GM18907 (cell line): ENCODE measurements around the gene SLC35E4.
"Not testable (repeated sequence)": the region's sequence is repeated elsewhere in the genome, so short reads cannot be mapped to it uniquely, and the experiment has no call there.

Experiments
- ATAC-seq: cut with Tn5 transposase; IDR thresholded peaks from one replicate; pipeline ENCODE4 v1.9.1; 2021; ENCODE audit warnings: mild to moderate bottlenecking, moderate library complexity; ENCODE audit not compliant: unreplicated experiment

SLC35E4 gene

GRCh38 chr22:30611197-30611596 is 24.4 kb upstream of the SLC35E4 start:
- no peak for ATAC-seq

- no peak for ATAC-seq
Observed at GRCh38 chr22:30612789-30613188, 22.8 kb upstream of the SLC35E4 start.

DNA sequence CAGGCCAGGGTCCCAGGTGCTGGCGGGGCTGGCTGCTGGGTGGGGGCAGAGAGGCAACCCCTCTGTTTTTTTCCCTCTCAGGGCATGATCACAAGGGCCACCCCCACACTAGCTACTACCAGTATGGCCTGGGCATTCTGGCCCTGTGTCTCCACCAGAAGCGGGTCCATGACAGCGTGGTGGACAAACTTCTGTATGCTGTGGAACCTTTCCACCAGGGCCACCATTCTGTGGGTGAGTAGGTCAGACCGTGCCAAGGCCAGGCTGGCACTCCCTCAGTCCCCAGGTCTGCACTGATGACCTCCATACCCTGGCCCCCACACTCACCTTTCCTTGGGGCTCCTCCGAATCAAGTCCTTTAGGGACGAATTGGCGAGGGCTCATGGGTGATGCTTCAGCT is 21.3 kb upstream of the SLC35E4 start:
- ATAC-seq, result no peak

DNA sequence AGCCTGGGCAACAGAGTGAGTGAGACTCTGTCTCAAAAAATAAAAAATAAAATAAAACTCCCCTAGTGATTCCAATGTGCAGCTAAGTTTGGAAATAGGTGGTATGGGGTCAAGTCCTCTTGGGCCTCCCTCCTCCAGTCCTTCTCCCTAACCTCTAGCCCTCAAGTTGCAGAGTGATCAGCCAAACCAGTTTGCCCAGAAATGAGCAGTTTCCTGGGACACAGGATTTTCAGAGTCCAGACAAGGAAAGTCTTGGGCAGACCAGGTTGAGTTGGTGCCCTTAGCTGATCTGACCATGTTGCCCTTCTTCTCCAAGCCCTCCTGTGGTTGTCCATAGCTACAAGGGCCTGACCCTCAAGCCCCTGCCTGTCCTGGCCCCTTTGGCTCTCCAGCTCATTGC is 20.7 kb upstream of the SLC35E4 start:
- no peak for ATAC-seq

DNA sequence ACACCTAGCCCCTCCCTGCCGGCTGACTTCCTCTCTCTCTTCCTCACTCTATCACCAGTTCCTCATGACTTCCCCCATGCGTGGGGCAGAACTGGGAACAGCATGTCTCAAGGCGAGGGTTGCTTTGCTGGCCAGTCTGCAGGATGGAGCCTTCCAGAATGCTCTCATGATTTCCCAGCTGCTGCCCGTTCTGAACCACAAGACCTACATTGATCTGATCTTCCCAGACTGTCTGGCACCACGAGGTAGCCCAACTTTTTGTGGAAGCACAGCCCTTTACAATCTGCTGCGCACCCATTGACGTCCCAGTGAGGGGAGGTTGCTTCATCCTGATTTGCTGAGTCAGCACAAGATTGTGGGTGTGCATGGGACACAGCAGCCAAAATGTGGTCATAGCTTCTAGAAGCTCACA is 20.0 kb upstream of the SLC35E4 start:
- no peak for ATAC-seq

- ATAC-seq, result no peak
Observed at GRCh38 chr22:30617819-30618218, 17.8 kb upstream of the SLC35E4 start.

DNA sequence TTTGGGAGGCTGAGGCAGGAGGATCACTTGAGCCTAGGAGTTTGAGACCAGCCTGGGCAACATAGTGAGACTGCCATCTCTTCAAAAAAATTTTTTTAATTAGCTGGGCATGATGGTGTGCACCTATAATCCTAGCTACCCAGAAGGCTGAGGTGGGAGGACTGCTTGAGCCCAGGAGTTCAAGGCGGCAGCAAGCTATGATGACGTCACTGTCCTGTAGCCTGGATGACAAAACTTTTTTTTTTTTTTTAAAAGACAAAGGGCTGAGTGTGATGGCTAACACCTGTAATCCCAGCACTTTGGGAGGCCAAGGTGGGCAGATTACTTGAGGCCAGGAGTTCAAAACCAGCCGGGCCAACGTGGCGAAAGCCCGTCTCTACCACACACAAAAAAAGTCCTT is 15.7 kb upstream of the SLC35E4 start:
- ATAC-seq, result not testable (repeated sequence)

- no peak for ATAC-seq
Observed at GRCh38 chr22:30626413-30626812, 9.2 kb upstream of the SLC35E4 start.

GRCh38 chr22:30627471-30627870 is 8.1 kb upstream of the SLC35E4 start:
- ATAC-seq, result no peak

DNA sequence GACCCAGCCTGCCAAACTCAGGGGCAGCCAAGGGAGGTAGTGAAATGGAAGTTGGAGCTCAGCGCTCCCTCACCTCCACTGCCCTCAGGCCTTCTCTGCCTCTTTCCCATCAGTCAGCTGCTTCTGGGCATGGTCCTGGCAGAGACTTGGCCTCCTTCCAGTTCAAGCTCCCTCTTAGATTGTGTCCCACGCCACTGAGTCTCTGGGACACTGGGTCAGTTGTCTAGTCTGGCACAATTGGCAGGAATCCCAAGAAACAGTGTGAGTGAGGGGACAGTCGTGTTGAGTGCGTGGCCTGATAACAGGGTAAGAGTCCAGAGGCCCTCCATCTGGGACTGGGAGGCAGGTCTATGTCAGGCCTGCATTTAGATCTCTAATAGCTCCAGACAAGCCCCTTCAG is 7.1 kb upstream of the SLC35E4 start:
- ATAC-seq, result no peak

GRCh38 chr22:30631469-30631868 is 4.1 kb upstream of the SLC35E4 start:
- ATAC-seq, result not testable (repeated sequence)

GRCh38 chr22:30634471-30635233 is 929 bp upstream of the SLC35E4 start:
- ATAC-seq, result peak; percentile 69

DNA sequence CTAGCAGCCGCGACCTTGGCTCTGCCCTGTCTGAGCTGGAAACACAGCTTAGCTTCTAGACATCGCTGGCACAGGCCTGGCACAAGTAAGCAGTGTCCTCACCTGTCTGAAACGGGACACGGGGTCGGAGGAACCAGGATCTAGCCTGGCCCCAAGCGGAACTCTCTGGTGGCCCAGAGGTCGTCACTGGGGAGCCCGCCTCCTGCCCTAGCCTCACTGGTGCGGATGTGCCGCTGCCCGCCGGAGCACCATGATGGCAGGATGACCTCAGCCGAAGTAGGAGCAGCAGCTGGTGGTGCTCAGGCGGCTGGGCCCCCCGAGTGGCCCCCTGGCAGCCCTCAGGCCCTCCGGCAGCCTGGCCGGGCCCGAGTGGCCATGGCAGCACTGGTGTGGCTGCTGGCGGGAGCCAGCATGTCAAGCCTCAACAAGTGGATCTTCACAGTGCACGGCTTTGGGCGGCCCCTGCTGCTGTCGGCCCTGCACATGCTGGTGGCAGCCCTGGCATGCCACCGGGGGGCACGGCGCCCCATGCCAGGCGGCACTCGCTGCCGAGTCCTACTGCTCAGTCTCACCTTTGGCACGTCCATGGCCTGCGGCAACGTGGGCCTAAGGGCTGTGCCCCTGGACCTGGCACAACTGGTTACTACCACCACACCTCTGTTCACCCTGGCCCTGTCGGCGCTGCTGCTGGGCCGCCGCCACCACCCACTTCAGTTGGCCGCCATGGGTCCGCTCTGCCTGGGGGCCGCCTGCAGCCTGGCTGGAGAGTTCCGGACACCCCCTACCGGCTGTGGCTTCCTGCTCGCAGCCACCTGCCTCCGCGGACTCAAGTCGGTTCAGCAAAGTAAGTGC is 871 bp downstream of the SLC35E4 start:
- peak; percentile 3 for ATAC-seq

- no peak for ATAC-seq
Observed at GRCh38 chr22:30637701-30638114, 2.1 kb downstream of the SLC35E4 start.

DNA sequence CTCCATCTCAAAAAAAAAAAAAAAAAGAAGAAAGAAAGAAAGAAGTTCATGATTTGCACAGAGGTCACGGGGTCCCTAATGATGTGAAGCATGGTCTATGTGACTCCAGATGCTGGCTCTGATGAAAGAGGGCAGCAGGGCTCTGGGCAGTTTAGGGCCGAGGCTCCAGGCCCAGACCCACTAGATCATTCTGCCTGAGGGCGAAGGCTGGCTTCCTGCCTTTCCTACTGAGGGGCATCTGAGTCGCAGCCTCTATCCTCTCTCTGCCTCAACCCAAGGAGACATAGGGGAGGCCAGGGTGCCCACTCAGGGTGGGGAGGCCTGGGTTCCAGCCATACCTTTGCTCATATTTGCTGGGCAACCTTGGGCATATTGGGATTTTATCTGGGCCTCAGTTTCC is 4.8 kb downstream of the SLC35E4 start:
- ATAC-seq, result no peak

DNA sequence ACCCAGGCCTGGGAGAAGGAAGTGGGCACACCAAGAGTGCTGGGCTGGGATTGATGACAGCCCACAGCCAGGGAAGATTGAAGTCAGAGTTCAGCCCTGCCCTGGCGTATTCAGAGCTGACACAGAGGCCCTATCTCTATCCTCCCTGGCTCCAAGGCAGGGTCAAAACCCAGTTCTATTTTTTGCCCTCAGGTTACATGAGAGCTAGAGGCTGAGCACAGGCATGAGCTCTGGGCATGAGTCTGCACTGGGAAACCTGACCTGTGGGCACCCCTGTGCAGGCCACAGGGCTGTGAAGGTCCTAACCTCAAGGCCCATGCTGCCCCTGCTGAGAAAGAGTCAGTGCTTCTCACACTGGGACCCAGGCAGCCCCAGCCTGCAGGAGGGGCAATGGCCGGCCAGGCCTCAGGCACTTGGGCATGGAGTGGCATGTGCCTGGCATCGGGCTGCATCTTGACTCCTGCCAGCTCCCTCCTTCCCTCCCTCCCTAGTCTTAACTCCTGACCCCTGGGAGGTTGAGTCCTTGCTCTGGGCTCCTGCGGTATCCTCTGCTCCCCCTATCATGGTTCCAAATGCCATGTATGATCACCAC is 5.4 kb downstream of the SLC35E4 start:
- ATAC-seq, result no peak

DNA sequence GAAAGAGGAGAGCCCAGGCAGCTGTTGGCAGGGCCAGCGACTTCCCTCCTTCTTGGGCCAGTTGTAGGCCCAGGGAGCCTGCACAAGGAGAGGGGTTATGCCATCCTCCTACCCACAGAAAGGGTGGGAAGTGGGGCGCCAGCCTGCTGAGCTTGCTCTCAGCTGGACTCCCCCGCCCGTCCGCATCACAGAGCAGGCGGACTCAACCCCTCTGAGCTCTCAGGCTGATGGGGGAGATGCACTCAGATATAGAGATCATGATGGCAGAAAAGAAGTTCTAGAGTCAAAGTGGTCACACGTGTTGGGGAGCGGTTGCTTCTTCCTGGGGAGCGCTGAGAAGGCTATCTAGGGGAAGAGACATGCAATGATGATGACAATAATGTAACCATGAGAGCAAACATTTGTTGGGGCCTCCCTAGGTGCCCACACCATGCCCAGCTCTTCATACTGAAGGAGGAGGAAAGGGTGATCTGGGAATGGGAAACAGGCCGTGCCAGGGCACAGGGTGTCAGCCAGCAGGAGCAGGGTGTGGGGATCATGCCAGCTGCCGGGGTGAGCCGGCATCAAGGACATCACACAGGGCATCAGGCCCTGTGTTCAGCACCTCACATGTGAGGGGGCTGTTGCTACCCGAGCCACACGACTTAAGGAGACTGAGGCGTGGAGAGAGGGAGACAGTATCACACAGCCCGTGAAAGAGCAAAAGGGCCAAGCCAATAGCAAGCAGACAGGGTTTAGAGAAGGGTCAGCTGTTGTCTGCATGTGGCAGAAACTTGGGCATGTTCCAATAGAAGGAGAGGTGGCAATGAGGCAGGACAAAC is 7.7 kb downstream of the SLC35E4 start:
- ATAC-seq, result no peak

- ATAC-seq, result no peak
Observed at GRCh38 chr22:30646518-30647160, 11.1 kb downstream of the SLC35E4 start.

GRCh38 chr22:30647536-30647935 is 12.0 kb downstream of the SLC35E4 start:
- ATAC-seq, result no peak

- no peak for ATAC-seq
Observed at GRCh38 chr22:30648825-30649224, 13.2 kb downstream of the SLC35E4 start.
